Stimulated activated CD4-positive, alpha-beta T cell treated with anti-CD3 and anti-CD28 coated beads, Interleukin-4, amount 100 ng/mL, for 24 hours (primary cell): Measurements from ENCODE around the gene XK.
"Not testable (repeated sequence)": the region's sequence is repeated elsewhere in the genome, so short reads cannot be mapped to it uniquely, and the experiment has no call there.

Source experiments
- DNase-seq: peaks from one replicate; pipeline ENCODE4 v3.0.0-alpha.2; 2020

Gene XK

DNA sequence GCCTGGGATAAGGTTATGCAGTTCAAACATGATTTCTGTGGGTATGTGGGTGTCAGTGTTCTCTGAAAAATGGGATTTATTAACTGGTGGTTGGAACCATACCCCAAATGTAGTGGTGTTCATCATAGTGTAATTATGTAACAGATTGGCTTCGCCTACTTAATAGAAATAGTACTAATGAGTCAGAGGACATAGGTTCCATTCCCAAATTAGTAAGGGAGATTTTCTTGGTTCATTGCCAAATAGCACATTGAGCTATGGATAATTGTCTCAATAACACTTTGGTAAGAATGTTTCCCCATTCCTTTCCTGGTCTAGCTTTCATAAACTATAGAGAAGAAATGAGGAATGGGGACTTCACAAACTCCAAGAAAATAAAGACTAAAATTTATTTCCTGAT, 73.8 kb downstream of the XK start:
- DNase-seq: no peak

DNA sequence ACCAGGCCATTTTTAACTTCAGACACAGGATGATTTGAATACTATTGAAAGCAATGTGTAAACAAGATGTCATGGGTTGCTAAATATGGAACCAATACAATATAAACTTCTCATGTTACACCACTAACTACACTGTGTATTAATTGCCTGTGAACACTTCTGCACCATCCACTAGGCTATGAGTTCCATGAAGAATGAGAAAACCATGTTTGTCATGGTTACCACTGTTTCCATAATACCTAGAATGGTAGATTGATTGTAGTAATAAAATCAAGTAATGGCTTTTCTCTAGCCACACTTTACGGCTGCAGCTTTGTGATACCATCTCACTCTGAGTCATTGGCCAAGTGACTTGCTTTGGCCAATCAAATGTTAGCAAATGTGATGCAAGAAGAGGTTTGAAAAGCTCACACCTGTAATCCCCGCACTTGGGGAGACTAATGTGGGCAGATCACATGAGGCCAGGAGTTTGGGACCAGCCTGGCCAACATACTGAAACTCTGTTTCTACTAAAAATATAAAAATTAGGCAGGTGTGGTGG, 74.4 kb downstream of the XK start:
- no peak for DNase-seq

DNA sequence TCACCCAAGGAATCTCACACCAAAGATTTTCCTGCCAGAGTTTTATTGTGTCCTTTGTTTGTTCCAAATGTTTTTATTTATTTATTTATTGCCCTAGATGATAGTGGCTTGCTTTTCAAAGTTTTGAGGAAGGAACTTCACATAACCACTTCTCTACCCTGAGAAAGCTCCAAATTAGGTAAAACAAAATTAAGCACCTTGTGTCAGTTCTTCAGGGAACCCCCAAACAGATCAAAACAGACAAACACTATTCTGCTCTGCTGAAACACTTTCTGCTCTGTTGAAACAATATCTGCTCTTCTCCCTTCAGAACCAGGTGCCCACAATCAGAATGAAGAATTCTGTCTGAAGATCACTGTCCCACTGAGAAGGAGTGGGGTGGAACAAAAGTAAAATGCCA, 77.8 kb downstream of the XK start:
- no peak for DNase-seq

DNA sequence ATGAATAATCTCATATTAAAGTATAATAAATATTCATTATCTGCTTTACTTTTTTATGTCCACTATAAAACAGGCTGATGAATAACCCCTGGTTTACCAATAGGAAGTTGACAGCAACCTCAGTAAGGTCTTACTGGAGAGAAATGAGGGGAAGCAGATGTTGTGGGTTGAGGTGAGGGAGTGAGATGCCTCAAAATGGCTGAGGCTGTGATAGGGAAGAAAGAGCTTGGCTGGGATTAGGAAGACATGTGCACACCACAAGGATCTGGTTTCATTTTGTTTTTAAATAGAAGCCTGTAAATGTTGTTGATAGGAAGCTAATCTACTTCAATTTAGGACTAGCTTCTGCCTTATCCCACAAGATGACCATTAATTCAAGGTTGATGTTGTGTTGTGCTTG, 79.9 kb downstream of the XK start:
- DNase-seq: no peak

DNA sequence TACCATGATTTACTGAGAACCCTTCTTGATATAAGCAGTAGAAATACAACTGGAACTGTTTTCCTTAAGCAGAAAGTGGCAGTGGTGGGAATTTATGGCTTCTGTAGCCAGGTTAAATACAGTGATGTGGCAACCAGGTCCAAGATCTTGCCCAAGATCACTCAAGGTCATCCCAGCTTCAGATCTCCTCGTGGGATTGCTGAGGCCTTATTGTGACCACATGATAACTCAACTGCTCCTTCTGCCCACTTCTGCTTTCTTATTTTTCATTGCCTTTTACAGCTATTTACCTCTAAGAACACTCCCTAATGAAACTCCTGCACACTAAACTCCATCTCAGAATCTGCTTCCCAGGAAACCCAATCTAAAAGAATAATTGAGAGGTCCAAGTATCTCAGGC, 81.8 kb downstream of the XK start:
- DNase-seq: no peak

DNA sequence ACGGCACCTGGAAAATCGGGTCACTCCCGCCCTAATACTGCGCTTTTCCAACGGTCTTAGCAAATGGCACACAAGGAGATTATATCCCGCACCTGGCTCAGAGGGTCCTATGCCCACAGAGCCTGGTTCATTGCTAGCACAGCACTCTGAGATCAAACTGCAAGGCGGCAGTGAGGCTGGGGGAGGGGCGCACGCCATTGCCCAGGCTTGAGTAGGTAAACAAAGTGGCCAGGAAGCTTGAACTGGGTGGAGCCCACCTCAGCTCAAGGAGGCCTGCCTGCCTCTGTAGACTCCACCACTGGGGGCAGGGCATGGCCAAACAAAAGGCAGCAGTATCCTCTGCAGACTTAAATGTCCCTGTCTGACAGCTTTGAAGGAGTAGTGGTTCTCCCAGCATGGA, 83.3 kb downstream of the XK start:
- not testable (repeated sequence) for DNase-seq

DNA sequence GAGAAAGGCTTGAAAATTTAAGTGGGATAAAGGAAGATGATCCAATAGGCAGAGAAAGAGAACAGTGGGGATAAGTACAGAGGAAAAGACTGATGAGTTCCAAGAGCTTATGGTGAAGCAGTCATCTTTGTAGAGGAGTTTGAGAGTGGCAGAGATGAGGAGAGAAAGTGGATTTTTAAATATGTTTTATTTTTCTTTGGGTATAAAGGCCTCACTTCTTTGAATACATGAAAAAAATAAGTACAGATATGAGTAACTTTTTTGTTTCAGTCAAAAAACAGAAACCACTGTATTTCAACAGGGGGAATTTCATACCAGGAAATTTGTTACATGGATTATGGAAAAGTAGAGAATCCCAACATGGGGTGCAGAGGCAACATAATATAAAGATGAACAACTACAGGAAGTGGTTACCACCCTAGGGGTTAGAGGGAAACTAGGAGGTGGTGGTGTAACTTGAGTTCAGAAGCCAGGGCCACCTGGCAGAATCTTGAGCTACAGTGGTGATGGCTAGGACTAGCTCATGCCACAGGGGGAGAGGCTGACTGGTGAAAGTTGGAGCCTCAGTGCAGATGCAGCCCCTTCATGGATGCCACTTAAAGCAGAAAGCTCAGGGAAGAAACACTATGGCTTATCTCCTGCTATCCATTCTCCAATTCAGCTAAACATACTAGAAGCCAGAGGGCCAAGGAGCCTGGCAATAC, 90.8 kb downstream of the XK start:
- no peak for DNase-seq

DNA sequence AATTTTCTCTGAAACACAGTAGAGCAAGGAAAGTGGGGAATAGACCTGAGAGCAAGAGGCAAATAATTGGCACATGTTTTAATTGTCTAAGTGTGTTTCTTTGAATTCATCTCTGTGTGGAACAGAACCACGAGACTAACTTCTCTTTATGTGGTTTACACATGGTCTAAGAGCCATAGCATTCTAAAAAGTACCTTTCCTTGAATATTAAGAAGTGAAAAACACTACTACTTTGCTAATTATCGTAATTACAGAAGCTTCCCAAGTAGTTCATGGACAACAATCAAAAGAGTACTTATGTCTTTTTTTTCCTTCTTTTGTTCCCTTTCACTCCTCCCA, 91.4 kb downstream of the XK start:
- no peak for DNase-seq

DNA sequence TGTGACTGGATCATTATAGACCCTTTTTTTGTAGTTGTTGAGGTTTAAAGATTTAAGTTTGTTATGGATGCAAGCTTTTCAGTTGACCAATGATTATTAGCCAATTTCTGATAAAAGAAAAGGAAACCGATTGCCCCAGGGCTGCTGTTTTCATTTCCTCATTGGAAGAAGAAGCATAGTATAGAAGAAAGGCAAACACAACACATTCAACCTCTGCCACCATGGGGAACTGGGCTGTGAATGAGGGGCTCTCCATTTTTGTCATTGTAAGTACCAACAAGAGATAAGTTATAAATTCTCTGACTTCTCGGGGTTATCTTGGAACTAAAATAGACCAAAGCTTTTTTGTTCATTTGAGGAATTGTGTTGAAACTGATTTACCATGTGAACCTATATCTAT, 94.3 kb downstream of the XK start, which contains the start of gene CYBB:
TSS of gene CYBB (plus strand) at position 203 of the 400 bp plus-strand sequence. CDS start at position 222, 19 bp downstream.
- no peak for DNase-seq

DNA sequence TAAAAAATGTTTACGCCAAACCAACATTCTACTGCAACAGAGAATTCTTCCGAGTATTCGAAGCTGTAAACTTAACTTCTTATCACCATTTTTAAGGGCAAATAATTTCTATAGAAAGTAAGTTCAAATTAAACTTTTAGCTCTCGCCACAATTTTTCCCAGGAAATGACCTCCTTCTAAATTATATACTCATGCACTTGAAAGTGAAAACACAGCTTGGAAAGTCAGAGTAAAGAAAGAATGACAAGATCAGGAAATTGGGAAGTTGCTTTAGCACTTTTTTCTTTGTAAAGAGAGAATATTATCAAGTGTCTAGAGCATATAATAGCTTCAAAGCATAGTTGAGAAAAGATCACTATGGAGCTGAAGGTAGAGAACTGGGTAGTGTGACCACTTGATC, 95.5 kb downstream of the XK start:
- no peak for DNase-seq
